ENCODE measurements around the gene USH1C. TPM values are rescaled to one million over a fixed set of nuclear protein-coding genes. Genes with fewer than 3 reads are reported as not detected.
A peak's percentile ranks its signal among the peaks of the same experiment; 100 is the strongest.

USH1C gene
- total RNA-seq, 4 donors from 2014 or later: 110 to 1,022 (median 157) TPM

GRCh38 chr11:17483505-17483904, 60.7 kb downstream of the USH1C start:
- H3K9me3 ChIP-seq: no peaks in the 10 kb centered on the region
- WGBS, 2 donors (ENCODE audit: low coverage in 1 of 2): 67 to 80% methylated on average over 2 of the region's 2 CpGs
- H3K4me1 ChIP-seq: peaks cover 0 to 4% (median 0%) of the 10 kb centered on the region in 4 donors
- intact Hi-C loops (cut with DNase I; ENCODE audit: low total_unique reads): no loop called here
- no peak for TF ChIP-seq EP300 (IDR thresholded peaks at IDR 0.05; ENCODE audit: low read depth)
- no peak for TF ChIP-seq POLR2AphosphoS5 (IDR thresholded peaks at IDR 0.05)
- TF ChIP-seq POLR2A (IDR thresholded peaks at IDR 0.05): no peak
- TF ChIP-seq CTCF (IDR thresholded peaks at IDR 0.05): no peak
- no peaks in the 10 kb centered on the region for H3K36me3 ChIP-seq
- H3K27me3 ChIP-seq: peaks cover 8% of the 10 kb centered on the region
- DNase-seq: no peak
- H3K4me3 ChIP-seq: no peak overlapping the region
- in situ Hi-C loops (cut with MboI; ENCODE audit: low pct_ligation_motif_present in 1 of 4, low pct_unique_long_range_greater_than_20kb in 1 of 4, low sequenced_read_pairs in 3 of 4): no loop called here
- H3K27ac ChIP-seq: no peak overlapping the region

GRCh38 chr11:17481905-17482304, 62.3 kb downstream of the USH1C start:
- H3K27ac ChIP-seq: no peak overlapping the region
- in situ Hi-C loops (cut with MboI; ENCODE audit: low pct_ligation_motif_present in 1 of 4, low pct_unique_long_range_greater_than_20kb in 1 of 4, low sequenced_read_pairs in 3 of 4) (no loop called here), intact Hi-C loops (cut with DNase I; ENCODE audit: low total_unique reads) (no loop called here)
- peaks cover 24% of the 10 kb centered on the region for H3K27me3 ChIP-seq
- no peak for DNase-seq
- 64% methylated on average over 5 of the region's 5 CpGs; no CpG with 5 or more reads in 1 of the 2 donors for WGBS, 2 donors (ENCODE audit: low coverage in 1 of 2)
- no peak overlapping the region for H3K4me3 ChIP-seq
- H3K36me3 ChIP-seq: no peaks in the 10 kb centered on the region
- TF ChIP-seq CTCF (IDR thresholded peaks at IDR 0.05) (no peak), POLR2A (IDR thresholded peaks at IDR 0.05) (no peak), EP300 (IDR thresholded peaks at IDR 0.05; ENCODE audit: low read depth) (no peak), POLR2AphosphoS5 (IDR thresholded peaks at IDR 0.05) (no peak)
- no peaks in the 10 kb centered on the region for H3K9me3 ChIP-seq
- peaks cover 0 to 4% (median 0%) of the 10 kb centered on the region in 4 donors for H3K4me1 ChIP-seq

- 31 to 36% methylated on average over 9 to 14 of the region's 14 CpGs for WGBS, 2 donors (ENCODE audit: low coverage in 1 of 2)
- H3K27me3 ChIP-seq: peaks cover 48% of the 10 kb centered on the region
- peak; percentile 41 for DNase-seq
- peaks cover 0 to 10% (median 2%) of the 10 kb centered on the region in 4 donors for H3K4me1 ChIP-seq
- no peaks in the 10 kb centered on the region for H3K9me3 ChIP-seq
- H3K27ac ChIP-seq: no peak overlapping the region
- no peaks in the 10 kb centered on the region for H3K36me3 ChIP-seq
- H3K4me3 ChIP-seq: no peak overlapping the region
- no peak for TF ChIP-seq POLR2A (IDR thresholded peaks at IDR 0.05)
- TF ChIP-seq EP300 (IDR thresholded peaks at IDR 0.05; ENCODE audit: low read depth): no peak
- no peak for TF ChIP-seq POLR2AphosphoS5 (IDR thresholded peaks at IDR 0.05)
- no peak for TF ChIP-seq CTCF (IDR thresholded peaks at IDR 0.05)
- intact Hi-C loops (cut with DNase I; ENCODE audit: low total_unique reads): no loop called here
- in situ Hi-C loops (cut with MboI; ENCODE audit: low pct_ligation_motif_present in 1 of 4, low pct_unique_long_range_greater_than_20kb in 1 of 4, low sequenced_read_pairs in 3 of 4): no loop called here
Measured at GRCh38 chr11:17479284-17480214, 64.7 kb downstream of the USH1C start.

- Histone ChIP-seq H3K4me3 (no peak overlapping the region), H3K27me3 (peaks cover 63% of the 10 kb centered on the region), H3K4me1 (peaks cover 0 to 10% (median 2%) of the 10 kb centered on the region in 4 donors), H3K9me3 (no peaks in the 10 kb centered on the region), H3K36me3 (no peaks in the 10 kb centered on the region), H3K27ac (no peak overlapping the region)
- intact Hi-C loops (cut with DNase I; ENCODE audit: low total_unique reads) (no loop called here), in situ Hi-C loops (cut with MboI; ENCODE audit: low pct_ligation_motif_present in 1 of 4, low pct_unique_long_range_greater_than_20kb in 1 of 4, low sequenced_read_pairs in 3 of 4) (no loop called here)
- 47 to 53% methylated on average over 4 to 6 of the region's 6 CpGs for WGBS, 2 donors (ENCODE audit: low coverage in 1 of 2)
- no peak for TF ChIP-seq CTCF (IDR thresholded peaks at IDR 0.05)
- TF ChIP-seq EP300 (IDR thresholded peaks at IDR 0.05; ENCODE audit: low read depth): no peak
- no peak for TF ChIP-seq POLR2A (IDR thresholded peaks at IDR 0.05)
- no peak for DNase-seq
Measured at GRCh38 chr11:17478070-17478469, 66.1 kb downstream of the USH1C start.
